Vagina (tissue), 2 donors: ENCODE measurements around the gene ASTN2.

Experiments used
- CTCF ChIP-seq, 3 experiments: fragments of 450-650 bp in 2 of 3; fragments of 200-600 bp in 1 of 3; sonication (generic) in 1 of 3; IDR thresholded peaks; one replicate each; pipeline ENCODE4 v1.5.1; 2017 to 2019; ENCODE audit warnings: antibody characterized with exemption in 3 of 3, mild to moderate bottlenecking in 2 of 3, moderate library complexity in 2 of 3
- POLR2A ChIP-seq, 2 donors: fragments of 450-650 bp; IDR thresholded peaks; one replicate each; pipeline ENCODE4 v1.6.1; 2017; ENCODE audit warnings: antibody characterized with exemption in 2 of 2, mild to moderate bottlenecking in 2 of 2, moderate library complexity in 2 of 2
- POLR2AphosphoS5 ChIP-seq, 2 donors: sonication (generic); formaldehyde crosslinking; IDR thresholded peaks; one replicate each; pipeline ENCODE4 v1.9.0; 2017; ENCODE audit warnings: antibody characterized with exemption in 2 of 2, mild to moderate bottlenecking in 2 of 2, low read depth in 1 of 2; ENCODE audit not compliant: insufficient read depth in 1 of 2

GRCh38 chr9:117104716-117105495, 310.0 kb downstream of the ASTN2 start:
- TF ChIP-seq CTCF (IDR thresholded peaks at IDR 0.05) (no peak), POLR2A (IDR thresholded peaks at IDR 0.05) (no peak), POLR2AphosphoS5 (IDR thresholded peaks at IDR 0.05; ENCODE audit: insufficient read depth in 1 of 2, low read depth in 1 of 2) (no peak)
